GM21360 (cell line): Measurements from ENCODE around the gene CUZD1.
"Not testable (repeated sequence)": the region's sequence is repeated elsewhere in the genome, so short reads cannot be mapped to it uniquely, and the experiment has no call there.

Source experiments
- ATAC-seq: cut with Tn5 transposase; IDR thresholded peaks from one replicate; pipeline ENCODE4 v1.9.1; 2021; ENCODE audit warnings: mild to moderate bottlenecking, moderate library complexity; ENCODE audit not compliant: unreplicated experiment

The CUZD1 gene

GRCh38 chr10:122845783-122846332 lies at the start of gene CUZD1:
Gene CUZD1, minus strand, starts transcription at chr10:122845857. Its CDS starts 14 bp downstream, at chr10:122845843.
- no peak for ATAC-seq

DNA sequence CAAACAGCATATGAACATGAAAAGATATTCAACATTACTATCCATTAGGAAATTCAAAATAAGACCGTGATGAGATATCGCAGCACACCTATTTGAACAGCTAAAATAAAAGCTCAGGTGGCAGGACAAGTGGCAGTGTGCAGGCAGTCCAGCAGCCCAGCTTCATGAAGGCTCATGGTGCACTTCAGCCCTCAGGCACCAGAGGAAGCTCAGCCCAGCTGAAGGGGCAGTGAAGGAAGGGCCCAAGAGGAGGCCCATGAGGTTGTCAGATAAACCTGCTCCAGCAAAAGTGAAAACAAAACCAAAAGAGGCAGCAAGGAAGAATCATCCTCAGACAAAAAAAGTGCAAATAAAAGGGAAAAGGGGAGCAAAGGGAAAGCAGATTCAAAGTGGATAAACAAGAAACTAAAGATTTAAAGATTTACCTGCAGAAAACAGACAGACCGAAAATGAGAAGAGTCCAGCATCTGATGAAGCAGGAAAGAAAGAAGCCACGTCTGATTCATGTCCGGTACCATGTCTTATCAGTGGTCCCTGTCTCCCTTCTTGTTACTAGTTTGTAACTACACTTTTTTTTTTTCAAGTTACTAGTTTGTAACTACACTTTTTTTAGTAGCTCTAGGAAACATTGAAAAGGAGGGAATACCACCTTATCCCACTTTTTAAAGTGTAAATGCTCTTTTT lies 48.7 kb upstream of the CUZD1 start:
- ATAC-seq = no peak

- no peak for ATAC-seq
These were observed 38.5 kb upstream of the CUZD1 start for GRCh38 chr10:122884166-122884565.

DNA sequence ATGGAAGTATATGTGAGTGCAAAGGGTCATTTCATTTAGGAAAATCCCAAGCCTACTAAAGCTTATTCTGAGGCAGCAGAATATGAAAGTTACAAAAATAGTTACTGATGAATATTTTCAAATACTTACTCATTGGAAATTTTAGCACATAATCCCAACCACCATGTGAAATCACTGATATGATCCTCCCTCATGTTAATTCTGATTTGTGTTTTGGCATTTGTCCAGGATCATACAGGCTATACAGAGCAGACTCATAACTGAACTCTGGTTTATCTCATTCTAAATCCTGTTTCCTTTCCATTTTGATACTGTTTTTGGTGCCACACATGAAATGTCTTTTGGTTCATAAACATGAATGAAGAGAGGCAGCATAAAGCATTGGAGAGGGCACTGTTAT lies 37.1 kb upstream of the CUZD1 start:
- no peak for ATAC-seq

DNA sequence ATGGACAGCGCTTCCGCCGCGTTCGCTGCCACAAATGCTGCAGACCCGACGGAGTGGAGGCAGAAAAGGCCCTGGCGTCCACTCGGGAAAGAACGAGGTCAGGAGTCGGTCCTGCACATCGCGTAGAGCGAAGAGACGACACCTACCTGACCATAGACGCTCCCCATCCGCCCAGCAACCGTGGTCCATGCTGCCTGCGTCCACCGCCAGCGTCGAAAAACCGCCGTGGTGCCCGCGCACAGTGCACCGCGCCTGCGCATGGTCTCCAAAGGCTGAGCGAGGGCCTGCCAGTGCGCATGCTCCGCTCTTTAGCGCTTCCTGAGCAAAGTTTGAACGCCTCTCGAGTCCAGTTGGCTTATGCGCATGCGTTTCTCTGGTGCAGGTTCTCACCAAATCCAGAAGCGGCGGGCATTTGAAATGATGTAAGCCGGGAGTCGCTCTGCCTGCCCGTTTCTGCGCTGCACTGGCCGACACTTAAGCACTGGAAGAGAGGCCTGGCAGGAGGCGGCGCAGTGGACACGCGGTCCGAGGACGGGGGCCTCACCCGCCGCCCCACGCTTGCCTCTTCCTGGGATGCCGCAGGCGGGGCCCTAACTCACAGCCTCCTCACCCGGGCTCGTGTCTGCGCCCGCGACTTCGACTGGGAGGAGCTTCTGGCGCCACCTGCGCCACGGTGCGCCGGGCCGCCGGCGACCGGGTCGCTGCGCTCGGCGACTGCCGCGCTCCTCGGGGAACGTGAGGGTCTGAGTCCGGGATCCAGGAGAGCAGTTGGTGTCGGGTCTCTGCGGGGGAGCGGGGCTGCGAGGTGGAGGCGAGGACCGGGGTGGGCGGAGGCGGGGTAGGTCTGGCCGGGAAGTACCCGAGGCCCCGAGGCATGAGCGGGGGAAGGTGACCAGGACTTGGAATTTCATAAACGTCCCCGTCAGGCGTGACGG lies 33.9 kb upstream of the CUZD1 start, which contains the start of gene FAM24B:
Gene FAM24B (minus strand): TSS at position 243 of the 935 bp plus-strand sequence. CDS start 29,066 bp downstream, outside the sequence.
- ATAC-seq = peak; percentile 72

DNA sequence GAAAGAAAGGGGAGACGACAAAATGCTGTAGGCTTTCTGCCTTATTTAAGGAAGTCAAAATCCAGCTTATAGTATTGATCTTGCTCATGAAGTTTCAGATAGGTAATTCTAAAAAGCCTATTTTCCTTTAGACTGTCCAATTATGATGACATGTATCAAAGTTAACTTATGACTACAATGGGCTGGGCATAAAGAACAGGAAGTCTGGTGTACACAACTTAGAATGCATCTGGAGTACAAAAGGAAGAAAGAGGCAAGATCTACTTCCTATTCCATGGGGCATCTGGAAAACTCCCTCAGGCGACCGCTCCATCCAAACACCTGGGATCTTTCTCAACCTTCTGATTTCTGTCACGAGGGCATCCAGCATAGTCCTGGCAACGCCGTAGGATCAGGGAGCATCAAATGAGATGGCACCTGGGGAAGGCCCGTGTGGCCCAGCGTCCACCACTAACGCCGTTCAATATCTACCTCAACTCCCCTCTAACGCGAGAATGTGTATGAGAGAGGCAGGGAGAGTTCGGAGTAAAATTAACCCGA lies 33.2 kb upstream of the CUZD1 start:
- ATAC-seq = peak; percentile 15

- no peak for ATAC-seq
These were observed 31.6 kb upstream of the CUZD1 start for GRCh38 chr10:122877264-122877663.

GRCh38 chr10:122876467-122876855 lies 30.8 kb upstream of the CUZD1 start:
- no peak for ATAC-seq

- ATAC-seq = no peak
These were observed 30.3 kb upstream of the CUZD1 start for GRCh38 chr10:122875843-122876466.

DNA sequence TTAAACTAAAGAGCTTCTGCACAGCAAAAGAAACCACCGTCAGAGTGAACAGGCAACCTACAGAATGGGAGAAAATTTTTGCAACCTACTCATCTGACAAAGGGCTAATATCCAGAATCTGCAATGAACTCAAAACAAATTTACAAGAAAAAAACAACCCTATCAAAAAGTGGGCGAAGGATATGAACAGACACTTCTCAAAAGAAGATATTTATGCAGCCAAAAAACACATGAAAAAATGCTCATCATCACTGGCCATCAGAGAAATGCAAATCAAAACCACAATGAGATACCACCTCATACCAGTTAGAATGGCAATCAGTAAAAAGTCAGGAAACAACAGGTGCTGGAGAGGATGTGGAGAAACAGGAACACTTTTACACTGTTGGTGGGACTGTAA lies 26.3 kb upstream of the CUZD1 start:
- not testable (repeated sequence) for ATAC-seq

- not testable (repeated sequence) for ATAC-seq
These were observed 23.1 kb upstream of the CUZD1 start for GRCh38 chr10:122868768-122869167.

DNA sequence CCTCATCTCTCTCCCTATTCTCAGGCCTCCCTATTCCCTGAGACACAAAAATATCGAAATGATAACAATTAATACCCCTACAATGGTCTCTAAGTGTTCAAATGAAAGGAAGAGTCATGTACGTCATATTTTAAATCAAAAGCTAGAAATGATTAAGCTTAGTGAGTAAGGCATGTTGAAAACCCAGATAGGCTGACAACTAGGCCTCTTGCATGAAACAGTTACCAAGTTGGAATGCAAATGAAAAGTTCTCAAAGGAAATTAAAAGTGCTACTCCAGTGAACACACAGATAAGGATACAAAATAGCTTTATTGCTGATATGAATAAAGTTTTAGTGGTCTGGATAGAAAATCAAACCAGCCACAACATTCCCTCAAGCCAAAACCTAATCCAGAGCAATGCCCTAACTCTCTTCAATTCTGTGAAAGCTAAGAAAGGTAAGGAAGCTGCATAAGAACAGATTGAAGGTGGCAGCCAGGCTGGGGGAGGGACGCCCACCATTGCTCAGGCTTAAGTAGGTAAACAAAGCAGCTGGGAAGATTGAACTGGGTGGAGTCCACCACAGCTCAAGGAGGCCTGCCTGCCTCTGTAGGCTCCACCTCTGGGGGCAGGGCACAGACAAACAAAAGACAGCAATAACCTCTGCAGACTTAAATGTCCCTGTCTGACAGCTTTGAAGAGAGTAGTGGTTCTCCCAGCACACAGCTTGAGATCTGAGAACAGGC lies 21.3 kb upstream of the CUZD1 start:
- not testable (repeated sequence) for ATAC-seq

DNA sequence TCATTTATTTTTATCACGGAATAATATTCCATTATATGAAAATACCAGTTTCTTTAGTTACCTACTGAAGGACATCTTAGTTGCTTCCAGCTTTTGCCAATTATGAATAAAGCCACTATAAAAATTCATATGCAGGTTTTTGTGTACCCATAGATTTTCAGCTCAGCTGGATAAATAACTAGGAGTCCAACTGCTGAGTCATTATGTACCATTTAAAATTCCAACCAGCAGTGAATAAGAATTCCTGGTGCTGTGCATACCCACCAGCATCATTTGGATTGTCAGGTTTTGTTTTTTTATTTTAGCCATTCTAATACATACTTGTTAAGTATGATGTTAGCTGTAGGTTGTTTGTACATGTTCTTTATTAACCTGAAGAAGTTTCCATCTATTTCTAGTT lies 19.2 kb upstream of the CUZD1 start:
- no peak for ATAC-seq

GRCh38 chr10:122864194-122864592 lies 18.5 kb upstream of the CUZD1 start:
- no peak for ATAC-seq

DNA sequence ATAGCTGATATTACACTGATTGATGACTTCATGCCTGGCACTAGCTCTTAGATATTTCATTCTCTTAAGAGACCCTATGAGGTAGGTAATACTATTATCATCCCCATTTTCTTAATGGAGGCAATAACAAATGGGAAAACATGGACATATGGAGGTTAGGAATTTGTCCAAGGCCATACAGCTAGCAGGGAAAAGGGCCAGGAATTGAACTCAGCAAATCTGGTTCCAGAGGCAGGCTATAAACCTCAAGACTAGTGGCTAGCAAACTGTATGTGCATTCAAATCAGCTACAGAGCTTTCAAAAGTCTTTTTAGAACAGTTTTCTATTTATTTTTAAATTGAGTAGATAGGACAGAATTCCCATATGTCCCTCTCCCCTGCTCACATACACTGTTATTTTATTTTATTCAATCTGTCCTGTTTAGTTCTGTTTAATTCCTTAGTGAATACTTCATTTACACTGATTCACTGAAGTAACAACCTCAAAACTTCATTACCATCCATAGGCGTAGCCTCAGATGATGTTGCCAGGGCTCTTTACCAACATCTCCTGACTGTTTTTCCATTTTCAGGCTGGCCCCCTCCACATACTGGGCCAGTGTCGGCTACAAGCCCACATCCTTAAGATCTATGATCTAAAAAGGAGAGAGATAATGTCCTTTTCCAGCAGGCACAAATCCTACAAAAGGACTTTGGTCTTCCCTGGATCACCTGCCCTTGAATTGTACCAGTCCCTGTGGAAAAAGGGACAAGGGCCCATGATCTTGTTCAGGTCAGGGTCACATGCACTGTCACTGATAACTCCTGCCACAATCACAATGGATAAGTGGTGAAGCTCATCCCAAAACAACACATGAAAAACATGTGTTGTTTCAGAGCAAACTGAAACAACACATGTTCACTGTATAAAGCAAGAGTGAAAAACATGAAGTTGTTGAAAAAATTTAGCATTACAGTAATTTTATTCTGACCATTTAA lies 17.8 kb upstream of the CUZD1 start:
- ATAC-seq = no peak

GRCh38 chr10:122861711-122862161 lies 16.1 kb upstream of the CUZD1 start:
- ATAC-seq = no peak

GRCh38 chr10:122859527-122859926 lies 13.9 kb upstream of the CUZD1 start:
- no peak for ATAC-seq

DNA sequence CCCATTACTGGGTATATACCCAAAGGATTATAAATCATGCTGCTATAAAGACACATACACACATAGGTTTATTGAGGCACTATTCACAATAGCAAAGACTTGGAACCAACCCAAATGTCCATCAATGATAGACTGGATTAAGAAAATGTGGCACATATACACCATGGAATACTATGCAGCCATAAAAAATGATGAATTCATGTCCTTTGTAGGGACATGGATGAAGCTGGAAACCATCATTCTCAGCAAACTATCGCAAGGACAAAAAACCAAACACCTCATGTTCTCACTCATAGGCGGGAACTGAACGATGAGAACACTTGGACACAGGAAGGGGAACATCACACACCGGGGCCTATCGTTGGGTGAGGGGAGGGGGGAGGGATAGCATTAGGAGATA lies 12.4 kb upstream of the CUZD1 start:
- ATAC-seq = not testable (repeated sequence)

GRCh38 chr10:122856902-122857301 lies 11.2 kb upstream of the CUZD1 start:
- ATAC-seq = no peak
